NCI-H1105 treated with DMSO at 0.1 percent for 48 hours (cell line): ENCODE measurements around the gene FASTK.

ENCODE experiments used
- DNase-seq: peaks from one replicate; lab custom pipeline; 2025; lab: John Stamatoyannopoulos, UW

The FASTK gene

DNA sequence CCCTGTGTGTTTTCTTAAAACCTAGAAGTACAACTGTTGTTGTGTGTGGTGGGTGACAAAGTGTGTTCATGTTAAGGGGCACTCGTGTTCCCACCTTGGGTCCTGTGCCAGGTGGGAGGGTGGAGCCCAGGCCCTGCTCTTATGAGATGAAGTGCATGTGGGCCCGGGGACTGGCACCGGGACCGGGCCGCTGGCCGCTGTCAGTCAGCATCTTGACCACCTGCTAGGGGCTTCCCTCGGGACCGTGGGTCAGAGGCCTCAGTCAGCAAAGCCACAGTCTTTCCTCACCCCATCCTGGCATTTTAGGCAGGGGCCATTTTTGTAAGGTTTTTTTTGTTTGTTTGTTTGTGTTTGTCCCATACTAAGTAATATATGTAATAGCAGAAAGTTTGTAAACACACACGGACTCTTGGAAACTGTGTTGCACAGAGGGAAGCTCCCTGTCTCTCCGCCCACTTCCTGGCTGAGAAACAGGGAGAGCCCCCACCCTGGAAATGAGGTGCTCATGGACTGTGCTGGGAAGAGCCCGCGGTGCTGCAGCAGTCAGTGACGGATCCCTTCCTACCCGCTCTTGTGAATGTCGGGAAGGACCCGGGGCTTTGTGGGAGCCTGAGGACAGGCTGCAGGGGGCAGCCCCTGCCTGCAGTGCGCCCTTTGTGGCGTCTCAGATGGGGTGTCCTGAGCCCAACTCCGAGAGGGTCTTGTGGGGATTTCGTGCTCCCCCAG lies 19.0 kb upstream of the FASTK start:
- no peak for DNase-seq

DNA sequence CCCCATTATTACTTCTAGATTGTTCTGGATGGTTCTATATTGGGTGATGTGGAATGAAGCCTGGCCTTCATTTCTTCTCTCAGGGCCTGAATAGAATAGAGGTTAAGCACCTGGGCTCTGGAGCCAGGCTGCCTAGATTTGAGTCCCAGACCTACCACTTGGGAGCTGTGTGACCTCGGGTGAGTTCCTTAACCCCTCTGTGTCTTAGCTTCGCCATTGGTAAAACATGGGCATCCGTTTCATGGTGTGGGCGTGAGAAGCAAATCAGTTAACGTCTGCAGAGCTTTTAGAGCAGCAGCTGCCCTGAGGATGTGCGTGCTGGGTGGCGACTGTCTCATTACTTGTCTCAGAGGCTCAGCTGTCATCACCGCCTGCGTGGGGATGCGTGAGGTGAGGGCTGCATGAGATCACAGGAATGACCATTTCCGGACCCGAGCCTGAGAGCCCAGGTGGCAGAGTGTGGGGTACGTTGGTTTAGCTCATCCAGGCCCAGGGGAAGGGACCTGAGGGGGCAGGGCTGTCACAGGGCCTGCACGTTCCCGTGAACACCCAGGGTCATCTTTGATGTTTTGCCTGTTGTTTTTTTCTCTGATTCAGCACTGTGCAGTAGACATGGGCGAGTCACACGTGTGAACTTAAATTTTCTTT lies 15.3 kb upstream of the FASTK start:
- no peak for DNase-seq

DNA sequence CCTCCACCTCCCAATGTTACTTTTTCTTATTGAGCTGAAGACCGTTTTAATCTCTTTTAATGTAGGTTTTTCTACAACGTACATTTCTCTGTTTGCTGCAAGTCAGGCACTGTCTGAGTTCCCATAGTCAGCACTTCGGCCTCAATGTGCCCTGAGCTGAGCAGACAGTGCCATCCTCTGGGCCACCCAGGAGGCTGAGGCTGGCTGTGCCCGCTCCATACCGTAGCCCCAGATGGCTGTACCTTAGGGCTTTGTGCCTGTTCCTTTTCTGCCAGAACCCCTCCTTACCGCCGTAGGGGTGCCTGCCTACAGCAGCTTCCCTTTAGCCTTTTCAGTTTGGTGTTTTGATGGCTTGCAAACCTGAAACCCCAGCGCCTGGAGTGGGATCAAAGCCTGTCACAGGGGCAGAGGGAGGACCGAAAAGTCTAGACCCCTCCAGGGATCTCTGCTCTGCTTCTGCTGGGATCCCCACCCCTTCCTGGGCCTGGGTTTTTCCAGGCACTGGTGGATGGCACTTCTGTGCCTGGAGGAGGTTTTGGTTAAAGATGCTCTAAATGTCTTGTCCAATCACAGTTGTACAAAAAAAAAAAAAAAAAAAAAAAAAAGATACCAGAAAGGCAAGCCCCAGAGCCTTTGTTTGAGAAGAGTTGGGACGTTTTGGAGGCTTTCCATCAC lies 14.7 kb upstream of the FASTK start:
- no peak for DNase-seq

DNA sequence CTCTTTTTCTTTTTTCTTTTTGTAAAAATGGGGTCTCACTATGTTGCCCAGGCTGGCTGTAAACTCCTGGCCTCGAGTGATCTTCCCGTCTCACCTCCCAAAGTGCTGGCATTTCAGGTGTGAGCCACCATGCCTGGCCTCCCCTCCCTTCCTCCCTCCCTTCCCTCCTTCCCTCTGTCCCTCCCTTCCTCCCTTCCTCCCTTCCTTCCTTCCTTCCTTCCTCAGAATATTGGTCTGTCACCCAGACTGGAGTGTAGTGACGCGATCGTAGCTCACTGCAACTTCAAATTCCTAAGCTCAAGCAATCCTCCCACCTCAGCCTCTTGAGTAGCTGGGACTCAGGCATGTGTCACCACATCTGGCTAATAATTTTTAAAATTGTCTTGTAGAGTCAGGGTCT lies 14.1 kb upstream of the FASTK start:
- DNase-seq = no peak

DNA sequence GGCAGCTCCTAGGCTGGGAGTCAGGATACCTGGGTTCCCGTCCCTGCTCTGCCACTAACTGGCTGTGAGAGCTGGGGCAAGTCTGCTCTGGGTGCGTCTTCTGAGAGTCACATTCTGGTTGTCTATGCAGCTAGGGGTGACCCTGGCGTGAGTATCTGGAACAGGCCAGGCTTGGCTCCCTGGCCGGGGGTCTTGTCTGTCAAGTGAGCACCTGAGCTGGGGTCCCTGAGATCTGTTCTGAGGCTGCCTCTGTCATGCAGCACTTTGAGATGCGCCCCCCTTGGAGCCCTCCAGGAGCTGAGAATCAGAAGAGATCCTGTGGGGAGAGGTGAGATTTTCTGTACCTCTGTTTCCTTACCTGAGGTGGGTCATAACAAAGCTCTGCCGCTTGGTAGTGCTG lies 13.1 kb upstream of the FASTK start:
- no peak for DNase-seq

DNA sequence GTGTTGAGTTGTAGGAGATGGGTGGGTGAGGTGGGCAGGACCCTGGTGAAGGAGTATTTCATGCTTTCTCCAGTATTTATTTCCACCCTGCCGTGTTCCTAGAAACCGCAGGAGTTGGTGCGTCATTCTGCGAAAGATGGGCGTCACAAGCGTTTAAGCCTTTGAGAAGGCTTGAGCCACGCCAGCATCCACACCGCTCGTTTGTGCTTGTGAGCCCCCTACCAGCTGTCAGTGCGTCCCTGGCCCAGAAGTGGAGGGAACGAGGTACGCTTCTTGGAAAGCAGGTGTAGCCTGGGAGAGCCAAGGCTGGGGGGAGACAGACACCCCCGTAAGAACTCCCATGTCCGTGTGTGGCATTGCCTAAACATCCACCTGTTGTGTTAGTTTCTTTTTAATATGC lies 11.4 kb upstream of the FASTK start:
- DNase-seq = no peak

DNA sequence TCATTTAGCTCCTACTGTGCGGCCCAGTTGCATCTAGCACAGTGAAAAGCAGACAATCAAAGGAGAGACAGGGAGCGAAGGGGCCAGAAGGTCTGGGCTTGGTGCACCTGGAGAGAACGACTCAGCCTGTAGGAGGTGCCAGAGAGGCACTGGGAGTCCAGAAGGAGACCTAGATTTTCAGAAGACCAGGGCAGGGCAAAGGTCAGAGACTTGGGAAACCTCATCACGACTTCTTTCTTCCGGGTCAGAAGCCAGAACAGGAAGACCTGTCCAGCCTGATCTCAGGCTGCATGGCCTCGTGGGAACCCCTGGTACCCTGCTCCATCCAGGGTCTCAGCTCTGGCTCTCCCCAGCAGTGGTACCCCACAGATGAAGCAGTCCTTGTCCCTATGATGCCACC lies 10.8 kb upstream of the FASTK start:
- DNase-seq = no peak

DNA sequence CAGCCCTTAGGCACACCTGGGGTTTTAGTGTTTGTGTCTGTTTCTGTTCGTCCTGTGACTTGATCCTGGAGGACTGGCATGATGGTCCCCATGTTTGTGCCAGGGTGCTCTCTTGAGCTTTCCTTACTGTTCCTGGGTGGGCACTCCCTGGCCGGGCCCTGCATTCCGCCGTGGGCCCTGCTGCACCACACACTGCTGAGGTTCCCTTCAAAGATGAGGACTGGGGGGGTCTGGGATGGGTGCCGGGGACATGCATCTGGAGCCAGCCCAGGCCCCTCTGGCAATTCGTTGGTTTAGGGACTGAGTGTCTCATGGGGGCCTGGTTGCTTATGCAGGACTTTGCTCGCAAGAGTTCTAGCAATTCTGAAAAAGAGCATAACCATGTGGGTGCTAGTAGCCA lies 10.4 kb upstream of the FASTK start:
- no peak for DNase-seq

DNA sequence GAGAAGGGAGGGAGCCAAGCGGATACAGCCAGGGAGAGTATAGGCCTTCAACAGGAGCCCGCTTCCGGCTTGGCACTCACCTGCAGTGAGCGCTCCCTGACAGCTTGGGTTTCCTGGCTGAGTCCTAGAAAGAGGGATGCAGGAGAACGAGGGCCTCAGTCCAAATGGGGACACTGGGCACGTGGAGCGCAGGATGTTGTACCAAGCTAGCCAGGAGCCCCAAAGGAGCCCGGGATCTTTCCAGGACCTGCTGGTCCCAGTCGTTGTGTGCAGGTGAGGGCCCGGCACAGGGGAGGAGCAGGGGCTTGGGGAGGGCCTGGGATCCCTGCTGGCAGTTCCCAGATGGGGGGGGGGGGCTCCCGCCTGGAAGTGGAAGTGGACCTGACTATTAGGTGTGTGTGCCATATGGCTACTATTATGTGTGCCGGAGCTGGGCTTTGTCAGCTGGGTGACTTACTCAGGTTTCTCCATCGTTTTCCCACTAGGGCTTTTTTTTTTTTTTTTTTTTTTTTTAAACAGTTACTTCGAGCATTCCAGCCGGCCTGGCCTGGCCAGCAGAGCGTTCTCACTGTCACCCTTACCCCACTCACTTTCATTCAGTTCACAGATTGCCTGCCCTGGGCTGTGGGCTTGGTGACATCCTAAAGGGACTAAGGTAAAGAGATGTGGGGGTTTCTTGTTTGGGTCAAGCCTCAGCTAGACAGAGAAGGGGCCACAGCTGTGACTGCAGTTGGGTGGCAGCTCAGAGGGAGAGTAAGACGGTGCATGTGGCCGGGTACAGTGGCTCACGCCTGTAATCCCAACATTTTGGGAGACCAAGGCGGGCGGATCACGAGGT lies 9.5 kb upstream of the FASTK start:
- DNase-seq = no peak

DNA sequence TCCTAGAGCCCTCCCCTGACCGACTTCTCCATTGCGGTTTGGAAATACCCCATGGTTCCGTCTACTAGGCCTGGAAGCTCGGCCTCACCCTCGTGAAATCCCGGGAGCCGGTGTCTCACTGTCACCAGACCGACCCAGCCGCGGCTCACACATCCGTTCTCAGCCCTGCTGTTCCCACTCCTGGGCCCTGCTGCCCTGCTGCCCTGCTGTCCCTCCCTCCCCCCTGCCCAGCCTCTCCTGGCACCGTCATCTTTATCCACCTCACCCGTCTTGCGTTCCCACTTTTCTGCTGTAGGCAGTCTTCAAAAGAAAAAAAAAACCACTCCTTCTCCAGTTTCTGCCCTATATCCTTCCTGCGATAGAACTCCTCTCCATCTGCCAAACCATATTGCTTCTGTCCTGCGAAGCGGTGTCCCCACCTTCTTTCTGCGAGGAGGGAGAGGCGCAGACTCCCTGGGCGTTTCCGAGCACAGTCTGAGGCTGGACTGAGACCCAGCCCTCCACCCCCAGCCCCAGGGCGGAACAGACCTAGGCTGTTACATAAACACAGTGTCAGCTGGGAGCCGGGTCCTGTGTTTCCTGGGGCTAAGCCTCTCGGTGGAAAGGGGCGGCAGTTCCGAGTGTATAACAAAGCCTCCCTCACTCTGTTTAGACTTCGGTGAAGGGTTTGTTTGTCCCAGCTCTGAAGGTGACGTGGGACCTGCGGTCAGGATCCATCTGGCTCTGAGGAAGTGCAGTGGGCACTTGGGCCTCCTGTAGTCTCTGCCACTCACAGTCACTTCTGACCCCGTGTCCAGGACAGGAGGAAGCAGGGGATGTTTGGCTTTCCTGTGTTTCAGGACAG lies 8.5 kb upstream of the FASTK start:
- DNase-seq = no peak

DNA sequence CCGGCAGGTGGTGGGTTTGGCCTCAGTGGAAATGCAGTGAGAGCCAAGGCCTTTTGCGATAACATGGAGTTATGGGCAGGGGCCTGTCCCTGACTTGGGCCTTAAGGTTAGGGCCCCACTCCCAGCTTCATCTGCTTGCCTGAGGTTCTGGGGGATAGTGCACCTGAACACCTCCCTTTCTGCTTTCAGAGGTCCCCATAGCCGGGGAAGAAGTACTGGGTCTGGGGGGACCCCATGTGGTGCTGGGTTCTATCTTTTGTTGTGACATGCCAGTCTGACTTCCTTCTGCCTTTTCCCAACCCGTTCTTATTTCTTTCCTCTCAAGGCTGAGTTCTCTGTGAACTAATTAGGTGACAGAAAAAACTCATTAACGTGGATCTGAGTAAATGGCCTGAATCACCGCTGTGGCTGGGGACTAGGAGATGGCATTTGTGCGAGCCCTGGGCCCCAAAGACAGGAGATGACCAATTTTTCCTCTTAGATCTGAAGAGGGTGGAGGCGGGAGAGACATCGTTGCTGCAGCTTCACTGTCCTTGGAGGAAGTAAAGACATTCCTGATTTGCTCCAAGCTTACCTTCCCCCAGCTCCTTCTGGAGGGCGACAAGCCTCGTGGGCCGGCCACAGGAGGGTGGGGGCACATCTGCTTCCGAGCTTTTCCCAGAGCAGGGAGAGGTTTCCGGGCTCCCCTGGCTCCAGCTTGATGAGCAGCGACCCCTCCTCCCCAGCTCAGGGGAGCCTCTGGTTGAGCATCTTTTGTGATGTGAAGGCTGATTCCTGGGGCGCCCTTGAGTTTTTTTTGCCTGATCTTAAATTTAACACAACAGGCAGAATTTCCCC lies 7.6 kb upstream of the FASTK start:
- DNase-seq = peak; percentile 5

DNA sequence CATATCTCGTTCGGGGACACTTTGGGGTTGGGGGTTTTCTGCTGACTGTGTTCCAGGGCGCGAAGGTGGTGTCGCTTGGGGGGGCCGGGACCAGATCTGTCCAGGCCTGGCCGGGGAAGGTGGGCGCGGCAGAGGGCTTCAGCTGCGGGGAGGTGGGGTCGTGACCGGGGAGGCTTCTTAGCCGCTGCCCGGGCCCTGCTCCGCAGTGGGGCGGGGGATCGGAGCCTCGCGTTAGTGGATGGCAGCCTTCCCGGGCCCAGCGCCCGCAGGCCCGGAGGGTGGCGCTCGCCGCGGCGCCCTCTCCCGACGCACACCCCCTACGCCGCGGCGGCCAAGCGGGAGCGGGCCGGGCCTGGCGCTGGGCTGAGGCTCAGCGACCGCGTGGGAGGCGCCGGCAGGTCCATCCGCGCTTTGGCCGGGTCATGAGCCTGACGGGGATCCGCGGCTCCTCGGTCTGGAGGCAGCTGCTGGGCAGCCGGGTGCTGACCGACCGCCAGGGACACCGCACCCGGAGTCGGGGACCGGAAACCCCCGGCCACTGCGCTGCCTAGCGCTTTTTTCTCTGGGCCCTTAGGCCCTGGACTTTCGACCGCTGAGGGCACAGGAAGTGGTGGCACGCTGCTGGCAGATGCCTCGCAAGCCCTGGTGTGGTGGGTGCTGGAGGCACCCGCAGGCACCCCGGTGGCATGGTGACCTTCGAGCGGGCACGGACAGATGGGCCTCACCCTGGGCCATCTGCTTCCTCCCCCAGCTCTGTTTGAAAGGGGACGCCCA lies 6.8 kb upstream of the FASTK start:
- peak; percentile 4 for DNase-seq

DNA sequence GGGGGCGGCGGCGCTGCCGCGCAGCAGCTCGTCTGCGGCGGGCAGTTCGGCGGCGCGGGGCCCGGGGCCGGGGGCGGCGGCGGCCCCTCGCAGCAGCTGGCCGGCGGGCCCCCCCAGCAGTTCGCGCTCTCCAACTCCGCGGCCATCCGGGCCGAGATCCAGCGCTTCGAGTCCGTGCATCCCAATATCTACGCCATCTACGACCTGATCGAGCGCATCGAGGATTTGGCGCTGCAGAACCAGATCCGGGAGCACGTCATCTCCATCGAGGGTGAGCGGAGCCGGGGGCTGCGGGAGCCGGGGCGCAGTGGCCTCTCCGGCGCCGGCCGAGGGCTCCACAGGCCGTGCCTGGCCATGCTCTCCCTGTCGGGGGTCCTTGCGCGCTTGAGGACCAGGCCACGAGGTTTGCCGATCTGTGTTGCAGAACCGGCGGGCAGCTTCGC lies 6.2 kb upstream of the FASTK start:
- no peak for DNase-seq

DNA sequence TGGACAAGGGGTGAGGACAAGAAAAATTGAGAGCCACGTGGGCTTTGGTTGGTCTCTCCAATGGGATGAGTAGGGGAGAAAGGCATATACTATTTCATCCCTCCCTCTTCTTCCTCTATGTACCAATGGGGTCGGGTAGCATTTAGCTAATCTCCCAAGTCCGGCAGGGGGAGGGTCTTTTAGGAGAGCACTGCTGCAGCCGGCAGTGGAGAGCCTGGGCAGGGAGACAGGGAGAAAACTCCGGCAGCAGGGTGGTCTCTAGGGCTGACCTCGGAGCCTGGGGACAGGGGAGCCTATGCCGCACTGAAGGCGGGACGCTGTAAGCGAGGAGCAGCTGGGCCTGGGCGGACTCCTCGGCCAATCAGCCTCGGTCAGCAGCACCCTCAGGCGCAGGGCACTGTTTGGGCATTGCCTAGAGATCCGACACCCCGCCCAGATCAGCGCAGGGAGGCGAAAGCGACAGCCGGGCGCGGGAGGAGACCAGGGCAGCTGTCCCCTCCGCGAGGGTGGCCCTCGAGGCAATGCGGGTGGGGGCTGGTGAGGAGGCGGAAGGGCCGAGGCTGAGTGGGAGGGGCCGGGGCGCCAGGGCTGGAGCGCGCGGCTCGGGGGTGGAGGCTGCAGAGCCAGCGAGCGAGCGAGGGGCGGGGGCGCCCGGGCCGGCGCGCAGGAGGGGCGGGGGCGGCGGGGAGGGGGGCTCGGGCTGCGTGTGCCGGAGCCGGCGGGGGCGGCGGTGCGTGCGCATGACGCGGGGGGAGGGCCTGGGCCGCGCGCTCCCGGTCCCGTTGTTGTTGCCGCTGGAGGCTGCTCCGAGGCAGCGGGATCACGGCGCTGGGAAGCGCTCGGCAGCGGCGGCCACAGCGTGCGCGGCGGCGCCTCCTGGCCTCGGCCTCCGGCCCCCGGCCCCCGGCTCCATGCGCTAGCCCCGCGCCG lies 5.3 kb upstream of the FASTK start, which contains the start of gene AGAP3:
AGAP3 (plus strand) TSS at position 785 of the 930 bp plus-strand sequence. CDS start 267 bp downstream, outside the sequence.
- peak; percentile 69 for DNase-seq

DNA sequence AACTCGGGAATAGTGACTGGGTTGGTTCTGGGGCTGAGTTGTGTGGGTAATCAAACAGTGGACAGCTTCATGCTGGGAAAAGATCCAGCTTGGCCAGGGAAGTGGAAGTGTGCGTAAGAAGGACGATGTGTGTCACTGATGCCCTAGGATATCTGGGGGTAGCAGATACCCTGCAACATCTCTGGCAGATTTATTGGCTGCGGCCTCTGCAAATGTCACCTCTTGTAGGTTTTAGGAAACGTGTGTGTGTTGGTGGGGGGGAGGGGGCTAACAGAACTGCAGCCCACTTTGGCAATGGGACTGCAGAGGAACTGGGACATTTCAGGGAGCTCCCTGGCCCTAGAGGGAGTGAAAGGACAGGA lies 4.7 kb upstream of the FASTK start:
- DNase-seq = no peak

DNA sequence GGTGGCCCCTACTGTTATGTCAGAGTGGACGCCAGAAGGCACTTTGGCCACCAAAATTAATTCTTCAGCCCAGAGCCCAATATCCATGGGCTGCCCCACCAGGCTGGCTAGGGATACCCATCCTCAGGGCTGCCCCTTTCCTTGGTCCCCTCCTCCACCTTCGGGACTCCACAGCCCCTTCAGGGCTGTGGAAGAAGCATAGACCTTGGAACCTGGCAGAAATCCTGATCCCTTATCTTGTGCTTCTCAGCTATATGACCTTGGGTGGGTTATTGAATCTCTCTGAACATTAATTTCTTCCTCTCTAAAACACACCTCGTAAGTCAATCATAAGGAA lies 3.2 kb upstream of the FASTK start:
- DNase-seq = no peak

DNA sequence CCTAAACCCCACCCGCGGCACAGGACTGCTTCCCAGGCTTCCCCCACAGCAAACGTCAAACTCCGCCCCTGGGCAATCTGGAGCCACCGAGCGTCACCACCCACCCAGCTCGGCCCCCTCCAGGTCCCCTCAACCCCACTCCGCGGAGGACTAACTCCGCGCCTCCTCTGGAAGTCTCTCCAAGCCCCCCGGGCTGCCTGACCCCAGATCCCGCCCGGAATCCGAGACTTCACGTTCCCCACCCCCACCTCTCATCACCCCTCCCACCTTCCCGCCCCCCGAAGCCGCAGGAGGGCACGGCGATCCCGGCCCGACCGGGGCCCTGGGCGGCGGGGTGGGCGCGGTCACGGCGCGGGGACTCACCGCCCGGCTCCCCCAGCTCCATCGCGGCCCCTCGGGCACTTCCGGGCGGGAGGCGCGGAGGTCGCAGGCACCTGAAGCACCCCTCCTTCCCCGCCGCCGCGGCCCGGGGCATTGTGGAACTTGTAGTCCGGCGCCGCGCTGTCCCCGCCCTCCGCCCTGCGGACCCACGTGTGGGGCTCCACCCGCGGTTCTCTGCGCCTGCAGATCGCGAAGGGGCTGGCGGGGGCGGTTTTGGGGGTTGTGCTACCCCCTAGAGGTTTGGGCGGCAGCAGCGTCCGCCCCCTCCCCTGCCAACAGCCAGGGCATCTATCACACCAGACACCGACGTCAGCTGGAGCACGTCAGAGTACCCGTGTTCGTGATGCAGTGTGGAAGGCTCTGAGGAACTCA lies 2.6 kb upstream of the FASTK start, which contains the start of gene TMUB1:
TMUB1 (minus strand) TSS at position 423 of the 753 bp plus-strand sequence. CDS start 930 bp downstream, outside the sequence.
- DNase-seq = peak; percentile 74
